Measurements from ENCODE around the gene FLOT1. TPM values are rescaled to one million over a fixed set of nuclear protein-coding genes. Genes with fewer than 3 reads are reported as not detected.
A peak's percentile ranks its signal among the peaks of the same experiment; 100 is the strongest.

FLOT1 gene
- total and polyA plus RNA-seq, 2 of the 13 experiments (the other 11 are each of a cell fraction or from before 2014, with no cell fraction given): 82.3 to 130 TPM

GRCh38 chr6:30744054-30744805 lies 1.7 kb upstream of the FLOT1 start, which contains the start of gene IER3 (continued):
- TF ChIP-seq ZBTB40 (IDR thresholded peaks at IDR 0.05) (no peak), ZBTB40 (CRISPR knock-in tag; IDR thresholded peaks at IDR 0.05) (peak; percentile 44), ZFYVE20 (CRISPR knock-in tag; IDR thresholded peaks at IDR 0.05; ENCODE audit: borderline replicate concordance, low read depth) (no peak), ATF5 (CRISPR knock-in tag; IDR thresholded peaks at IDR 0.05; ENCODE audit: low read depth) (no peak; the same call in 1 of the 2 replicates), ZNF3 (CRISPR knock-in tag; IDR thresholded peaks at IDR 0.05) (no peak), ZNF775 (CRISPR knock-in tag; IDR thresholded peaks at IDR 0.05; ENCODE audit: borderline replicate concordance) (no peak), TFDP1 (CRISPR knock-in tag; IDR thresholded peaks at IDR 0.05; ENCODE audit: borderline replicate concordance) (no peak), ZNF558 (CRISPR knock-in tag; IDR thresholded peaks at IDR 0.05; ENCODE audit: borderline replicate concordance) (peak; percentile 92), TMF1 (CRISPR knock-in tag; IDR thresholded peaks at IDR 0.05; ENCODE audit: low read depth) (no peak), ZNF276 (CRISPR knock-in tag; IDR thresholded peaks at IDR 0.05; ENCODE audit: low read depth) (no peak), ZNF292 (CRISPR knock-in tag; IDR thresholded peaks at IDR 0.05; ENCODE audit: borderline replicate concordance, low read depth) (no peak), CBX5 (CRISPR knock-in tag; IDR thresholded peaks at IDR 0.05; ENCODE audit: borderline replicate concordance) (no peak; the same call in 1 of the 2 replicates), DRAP1 (CRISPR knock-in tag; IDR thresholded peaks at IDR 0.05) (peak; percentile 100)
